Brain microvascular endothelial cell (primary cell): ENCODE data around the gene RNASE7.
"Not testable (repeated sequence)": the region's sequence is repeated elsewhere in the genome, so short reads cannot be mapped to it uniquely, and the experiment has no call there.

Experiments
- DNase-seq: peaks from one replicate; pipeline ENCODE4 v3.0.0-alpha.2; 2020
- H3K27ac ChIP-seq: fragments of 250-450 bp; sonication (Bioruptor Pico); 2 replicates; pipeline ENCODE4 v1.5.1; 2020; ENCODE audit warnings: mild to moderate bottlenecking, moderate library complexity
- H3K27me3 ChIP-seq: fragments of 250-450 bp; sonication (Bioruptor Pico); replicated peaks from 2 replicates; pipeline ENCODE4 v1.5.1; 2020; ENCODE audit warnings: mild to moderate bottlenecking
- H3K36me3 ChIP-seq: fragments of 250-450 bp; sonication (Bioruptor Pico); replicated peaks from 2 replicates; pipeline ENCODE4 v1.5.1; 2020; ENCODE audit warnings: mild to moderate bottlenecking
- H3K4me3 ChIP-seq: 2 replicates; pipeline ENCODE4 v1.5.1; 2011; ENCODE audit warnings: low read depth, mild to moderate bottlenecking, control low read depth, low read length, moderate library complexity
- in situ Hi-C: cut with HindIII; loops from 2 replicates; pipeline ENCODE4 v1.10.0; 2017; ENCODE audit warnings: low sequenced_read_pairs, low pct_ligation_motif_present
- TF ChIP-seq, protein P1 (sequence below): IDR thresholded peaks from 2 replicates; pipeline ENCODE4 v1.5.1; 2011; ENCODE audit warnings: low read depth, mild to moderate bottlenecking, moderate library complexity, low read length, control low read depth, inconsistent platforms; ENCODE audit errors: missing control alignments

The RNASE7 gene

DNA sequence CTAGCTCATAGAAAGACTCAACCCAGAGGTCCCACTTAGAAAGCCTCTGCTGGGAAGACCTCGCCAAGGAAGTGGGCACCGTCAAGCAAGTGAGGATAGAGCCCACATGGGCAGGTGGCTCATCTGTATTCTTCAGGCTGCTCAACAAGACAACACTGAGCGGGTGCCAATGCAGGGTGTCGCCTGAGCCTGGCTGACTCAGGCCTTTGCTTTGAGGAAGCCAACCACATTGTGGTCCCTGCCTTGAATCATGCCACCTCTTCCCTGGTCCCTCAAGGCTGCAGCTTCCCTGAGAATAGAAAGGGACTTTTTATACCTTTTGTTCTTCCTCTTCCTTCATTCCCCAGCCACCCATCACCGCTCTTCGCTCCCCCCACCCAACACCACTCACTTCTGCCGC is 5.4 kb upstream of the RNASE7 start:
- H3K27ac ChIP-seq = no peak overlapping the region
- H3K36me3 ChIP-seq = no peaks in the 10 kb centered on the region
- TF ChIP-seq, protein P1, sequence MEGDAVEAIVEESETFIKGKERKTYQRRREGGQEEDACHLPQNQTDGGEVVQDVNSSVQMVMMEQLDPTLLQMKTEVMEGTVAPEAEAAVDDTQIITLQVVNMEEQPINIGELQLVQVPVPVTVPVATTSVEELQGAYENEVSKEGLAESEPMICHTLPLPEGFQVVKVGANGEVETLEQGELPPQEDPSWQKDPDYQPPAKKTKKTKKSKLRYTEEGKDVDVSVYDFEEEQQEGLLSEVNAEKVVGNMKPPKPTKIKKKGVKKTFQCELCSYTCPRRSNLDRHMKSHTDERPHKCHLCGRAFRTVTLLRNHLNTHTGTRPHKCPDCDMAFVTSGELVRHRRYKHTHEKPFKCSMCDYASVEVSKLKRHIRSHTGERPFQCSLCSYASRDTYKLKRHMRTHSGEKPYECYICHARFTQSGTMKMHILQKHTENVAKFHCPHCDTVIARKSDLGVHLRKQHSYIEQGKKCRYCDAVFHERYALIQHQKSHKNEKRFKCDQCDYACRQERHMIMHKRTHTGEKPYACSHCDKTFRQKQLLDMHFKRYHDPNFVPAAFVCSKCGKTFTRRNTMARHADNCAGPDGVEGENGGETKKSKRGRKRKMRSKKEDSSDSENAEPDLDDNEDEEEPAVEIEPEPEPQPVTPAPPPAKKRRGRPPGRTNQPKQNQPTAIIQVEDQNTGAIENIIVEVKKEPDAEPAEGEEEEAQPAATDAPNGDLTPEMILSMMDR = no peak
- in situ Hi-C loops = no loop called here
- no peak overlapping the region for H3K4me3 ChIP-seq
- no peak for DNase-seq
- peaks cover 2% of the 10 kb centered on the region for H3K27me3 ChIP-seq

DNA sequence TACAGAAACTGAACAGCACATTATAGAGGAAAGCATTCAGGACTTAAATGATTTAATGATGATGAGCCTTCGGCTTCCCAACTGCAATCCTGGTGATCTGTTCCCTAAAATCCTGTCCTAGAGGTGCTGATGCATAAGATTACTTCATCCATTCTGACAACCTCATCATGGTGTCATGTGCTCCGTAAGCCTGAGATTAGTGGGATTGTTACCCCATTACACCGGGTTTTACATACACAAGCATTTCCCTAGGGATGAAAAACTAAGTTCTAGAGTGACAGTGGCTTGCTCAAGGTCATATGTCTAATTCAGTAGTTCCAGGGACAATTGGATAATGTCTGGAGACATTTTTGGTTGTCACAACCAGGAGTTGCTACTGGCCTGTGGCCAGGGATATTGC is 5.0 kb upstream of the RNASE7 start:
- no peaks in the 10 kb centered on the region for H3K36me3 ChIP-seq
- TF ChIP-seq, protein P1 = no peak
- H3K27ac ChIP-seq = no peak overlapping the region
- H3K4me3 ChIP-seq = no peak overlapping the region
- in situ Hi-C loops = no loop called here
- no peak for DNase-seq
- H3K27me3 ChIP-seq = peaks cover 2% of the 10 kb centered on the region

- H3K27me3 ChIP-seq = no peaks in the 10 kb centered on the region
- no peak overlapping the region for H3K4me3 ChIP-seq
- no peak overlapping the region for H3K27ac ChIP-seq
- no peak for DNase-seq
- in situ Hi-C loops = no loop called here
- TF ChIP-seq, protein P1 = no peak
- H3K36me3 ChIP-seq = no peaks in the 10 kb centered on the region
Observed at GRCh38 chr14:21038441-21039422, 3.4 kb upstream of the RNASE7 start.

DNA sequence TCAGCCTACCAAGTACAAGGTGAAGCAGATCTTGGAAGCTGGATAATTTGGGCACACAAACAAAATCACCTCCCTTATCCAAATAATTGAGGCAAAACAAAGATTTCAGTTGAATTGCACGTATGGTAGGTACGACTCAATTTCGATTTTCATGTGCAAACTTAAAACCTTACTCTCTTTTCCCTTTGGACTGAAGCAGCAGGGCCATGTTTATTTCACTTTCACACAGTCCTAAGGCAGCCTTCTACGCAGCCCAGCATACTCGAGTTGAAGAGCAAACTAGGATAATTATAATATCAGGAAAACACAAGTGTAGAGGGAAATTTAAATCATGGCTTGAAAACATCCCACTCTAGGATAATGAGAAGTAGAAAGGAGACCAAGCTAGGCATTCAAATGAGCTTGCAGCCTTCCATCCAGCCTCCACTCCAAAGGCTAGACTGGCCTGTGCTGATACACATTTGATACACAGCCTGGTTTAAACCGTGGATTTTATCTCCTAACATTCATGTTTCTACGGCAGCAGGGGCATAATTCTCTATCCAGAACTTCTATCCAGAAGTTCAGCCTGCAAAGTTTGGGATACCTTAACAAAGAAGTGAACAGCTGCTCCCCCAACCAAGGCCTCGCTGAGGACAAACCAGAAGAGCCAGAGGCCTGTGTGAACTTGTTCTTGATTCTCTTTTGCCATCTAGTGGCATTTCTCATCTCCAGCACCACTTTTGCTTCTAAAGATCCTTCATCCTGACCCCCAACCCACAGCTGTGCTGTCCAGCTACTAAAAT is 2.4 kb upstream of the RNASE7 start:
- DNase-seq = peak; percentile 53
- no peak overlapping the region for H3K27ac ChIP-seq
- no peaks in the 10 kb centered on the region for H3K36me3 ChIP-seq
- TF ChIP-seq, protein P1 = peak; percentile 79
- no peaks in the 10 kb centered on the region for H3K27me3 ChIP-seq
- in situ Hi-C loops = no loop called here
- no peak overlapping the region for H3K4me3 ChIP-seq

DNA sequence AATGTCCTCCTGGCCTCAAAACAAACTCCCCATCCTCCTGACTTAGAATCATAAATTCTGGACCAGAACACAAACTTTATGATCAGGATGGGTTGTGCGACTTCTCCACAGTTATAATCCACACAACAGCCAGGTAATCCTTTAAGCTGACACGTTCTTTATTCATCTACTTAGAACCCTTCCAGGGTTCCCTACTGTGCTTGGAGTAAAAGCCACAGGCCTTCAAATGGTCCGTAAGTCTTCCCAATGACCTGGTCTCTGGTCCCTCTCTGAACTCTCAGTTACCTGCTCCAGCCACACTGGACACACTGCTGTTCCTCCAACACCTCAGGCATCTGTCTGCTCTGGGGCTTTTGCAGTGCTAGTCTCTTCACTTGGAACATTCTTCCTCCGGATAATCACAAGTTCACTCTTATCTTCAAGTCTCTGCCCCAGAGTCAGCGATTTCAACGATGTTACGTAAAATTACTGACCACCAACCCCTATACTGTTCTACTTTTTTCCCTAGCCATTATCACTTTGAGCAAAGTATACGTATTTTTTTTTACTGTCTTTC is 1.7 kb upstream of the RNASE7 start:
- Histone ChIP-seq H3K27ac (no peak overlapping the region), H3K27me3 (no peaks in the 10 kb centered on the region), H3K36me3 (no peaks in the 10 kb centered on the region), H3K4me3 (no peak overlapping the region)
- DNase-seq = no peak
- TF ChIP-seq, protein P1 = no peak
- in situ Hi-C loops = no loop called here

DNA sequence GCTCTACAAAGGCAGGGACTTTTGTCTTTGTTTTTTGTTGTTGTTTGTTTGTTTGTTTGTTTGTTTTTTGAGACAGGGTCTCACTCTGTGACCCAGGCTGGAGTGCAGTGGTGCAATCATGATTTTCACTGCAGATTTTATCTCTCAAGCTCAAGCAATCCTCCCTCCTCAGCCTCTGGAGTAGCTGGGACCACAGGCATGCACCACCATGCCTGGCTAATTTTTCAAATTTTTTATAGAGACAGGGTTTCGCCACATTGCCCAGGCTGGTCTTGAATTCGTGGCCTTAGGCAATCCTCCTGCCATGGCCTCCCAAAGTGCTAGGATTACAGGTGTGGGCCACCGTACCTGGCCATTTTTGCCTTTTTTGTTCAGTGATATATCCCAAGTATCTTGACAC is 1.2 kb upstream of the RNASE7 start:
- H3K36me3 ChIP-seq, H3K27ac ChIP-seq, H3K27me3 ChIP-seq, in situ Hi-C loops, H3K4me3 ChIP-seq, DNase-seq: not testable (repeated sequence)
